ENCODE measurements around the gene C19orf47.

The C19orf47 gene

GRCh38 chr19:40321566-40322270 is 26.5 kb downstream of the C19orf47 start:
- no peak for TF ChIP-seq Cebpa-rat (IDR thresholded peaks at IDR 0.05)
- H3K36me3 ChIP-seq, result peaks cover 99% of the 10 kb centered on the region
- H4K20me1 ChIP-seq, result no peaks in the 10 kb centered on the region; the same call in 1 of the 2 replicates
- no peak overlapping the region for H3K9ac ChIP-seq
- no peak overlapping the region for H3K4me2 ChIP-seq
- H3K4me1 ChIP-seq, result no peaks in the 10 kb centered on the region
- no peaks in the 10 kb centered on the region for H3K27me3 ChIP-seq
- no peak overlapping the region for H3K4me3 ChIP-seq
- no peaks in the 10 kb centered on the region for H3K9me3 ChIP-seq
- no peak overlapping the region for H3K27ac ChIP-seq

GRCh38 chr19:40321076-40321475 is 27.1 kb downstream of the C19orf47 start:
- no peak overlapping the region for H3K9ac ChIP-seq
- peaks cover 4% of the 10 kb centered on the region; the same call in 1 of the 2 replicates for H3K4me1 ChIP-seq
- no peak overlapping the region for H3K4me2 ChIP-seq
- H3K4me3 ChIP-seq, result no peak overlapping the region
- H3K27me3 ChIP-seq, result no peaks in the 10 kb centered on the region
- TF ChIP-seq Cebpa-rat (IDR thresholded peaks at IDR 0.05), result no peak
- peaks cover 99% of the 10 kb centered on the region for H3K36me3 ChIP-seq
- no peak overlapping the region for H3K27ac ChIP-seq
- H3K9me3 ChIP-seq, result no peaks in the 10 kb centered on the region
- H4K20me1 ChIP-seq, result no peaks in the 10 kb centered on the region; the same call in 1 of the 2 replicates

GRCh38 chr19:40320558-40320935 is 27.6 kb downstream of the C19orf47 start:
- no peaks in the 10 kb centered on the region; the same call in 1 of the 2 replicates for H4K20me1 ChIP-seq
- TF ChIP-seq Cebpa-rat (IDR thresholded peaks at IDR 0.05), result no peak
- no peak overlapping the region for H3K9ac ChIP-seq
- H3K4me3 ChIP-seq, result no peak overlapping the region
- no peaks in the 10 kb centered on the region for H3K27me3 ChIP-seq
- H3K4me1 ChIP-seq, result peaks cover 6% of the 10 kb centered on the region; the same call in 1 of the 2 replicates
- H3K4me2 ChIP-seq, result no peak overlapping the region
- H3K9me3 ChIP-seq, result no peaks in the 10 kb centered on the region
- H3K36me3 ChIP-seq, result peaks cover 93% of the 10 kb centered on the region
- no peak overlapping the region for H3K27ac ChIP-seq

GRCh38 chr19:40317338-40317737 is 30.9 kb downstream of the C19orf47 start:
- Histone ChIP-seq H3K9me3 (peaks cover 8% of the 10 kb centered on the region), H3K4me2 (no peak overlapping the region), H3K27me3 (no peaks in the 10 kb centered on the region), H4K20me1 (no peaks in the 10 kb centered on the region; the same call in 1 of the 2 replicates), H3K27ac (no peak overlapping the region), H3K4me1 (peaks cover 17% of the 10 kb centered on the region), H3K9ac (no peak overlapping the region), H3K36me3 (peaks cover 75% of the 10 kb centered on the region), H3K4me3 (no peak overlapping the region)
- no peak for TF ChIP-seq Cebpa-rat (IDR thresholded peaks at IDR 0.05)

GRCh38 chr19:40315812-40316470 is 32.3 kb downstream of the C19orf47 start:
- TF ChIP-seq Cebpa-rat (IDR thresholded peaks at IDR 0.05), result no peak
- Histone ChIP-seq H3K36me3 (peaks cover 62% of the 10 kb centered on the region), H3K9me3 (peaks cover 17% of the 10 kb centered on the region), H3K27me3 (no peaks in the 10 kb centered on the region), H4K20me1 (no peaks in the 10 kb centered on the region), H3K9ac (no peak overlapping the region), H3K27ac (no peak overlapping the region), H3K4me2 (no peak overlapping the region), H3K4me3 (no peak overlapping the region), H3K4me1 (peaks cover 21% of the 10 kb centered on the region)

GRCh38 chr19:40314656-40315055 is 33.5 kb downstream of the C19orf47 start:
- TF ChIP-seq Cebpa-rat (IDR thresholded peaks at IDR 0.05), result no peak
- Histone ChIP-seq H4K20me1 (no peaks in the 10 kb centered on the region), H3K9me3 (peaks cover 17% of the 10 kb centered on the region), H3K4me2 (no peak overlapping the region), H3K27ac (no peak overlapping the region), H3K4me3 (no peak overlapping the region), H3K27me3 (no peaks in the 10 kb centered on the region), H3K4me1 (peaks cover 27% of the 10 kb centered on the region), H3K36me3 (peaks cover 49% of the 10 kb centered on the region), H3K9ac (no peak overlapping the region)

- peaks cover 29% of the 10 kb centered on the region for H3K4me1 ChIP-seq
- no peaks in the 10 kb centered on the region for H4K20me1 ChIP-seq
- no peak for TF ChIP-seq Cebpa-rat (IDR thresholded peaks at IDR 0.05)
- peaks cover 38% of the 10 kb centered on the region for H3K36me3 ChIP-seq
- H3K27me3 ChIP-seq, result no peaks in the 10 kb centered on the region
- no peak overlapping the region for H3K4me3 ChIP-seq
- peaks cover 17% of the 10 kb centered on the region for H3K9me3 ChIP-seq
- no peak overlapping the region for H3K4me2 ChIP-seq
- no peak overlapping the region for H3K27ac ChIP-seq
- H3K9ac ChIP-seq, result no peak overlapping the region
Measured at GRCh38 chr19:40313229-40313983, 34.8 kb downstream of the C19orf47 start.

DNA sequence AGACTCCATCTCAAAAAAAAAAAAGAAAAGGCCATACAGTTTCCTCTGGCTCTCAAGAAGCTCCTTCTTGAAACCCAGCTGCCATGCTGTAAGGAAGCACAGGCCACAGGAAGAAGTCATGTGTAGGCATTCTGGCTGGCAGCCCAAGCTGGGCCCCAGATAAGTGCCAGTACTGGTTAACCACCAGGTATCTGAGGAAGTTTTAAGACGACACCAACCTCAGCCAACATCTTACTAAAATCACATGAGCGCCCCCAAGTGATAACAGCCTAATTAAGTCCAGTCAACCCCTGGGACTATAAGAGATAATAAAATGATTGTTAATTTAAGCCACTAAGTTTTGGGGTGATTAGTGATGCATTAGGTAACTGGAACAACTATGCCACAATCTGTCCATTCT is 35.7 kb downstream of the C19orf47 start:
- Histone ChIP-seq H3K4me3 (no peak overlapping the region), H3K9me3 (peaks cover 17% of the 10 kb centered on the region), H3K9ac (no peak overlapping the region), H3K4me1 (peaks cover 36% of the 10 kb centered on the region), H3K27me3 (no peaks in the 10 kb centered on the region), H3K4me2 (no peak overlapping the region), H4K20me1 (no peaks in the 10 kb centered on the region), H3K36me3 (peaks cover 29% of the 10 kb centered on the region), H3K27ac (no peak overlapping the region)
- no peak for TF ChIP-seq Cebpa-rat (IDR thresholded peaks at IDR 0.05)

DNA sequence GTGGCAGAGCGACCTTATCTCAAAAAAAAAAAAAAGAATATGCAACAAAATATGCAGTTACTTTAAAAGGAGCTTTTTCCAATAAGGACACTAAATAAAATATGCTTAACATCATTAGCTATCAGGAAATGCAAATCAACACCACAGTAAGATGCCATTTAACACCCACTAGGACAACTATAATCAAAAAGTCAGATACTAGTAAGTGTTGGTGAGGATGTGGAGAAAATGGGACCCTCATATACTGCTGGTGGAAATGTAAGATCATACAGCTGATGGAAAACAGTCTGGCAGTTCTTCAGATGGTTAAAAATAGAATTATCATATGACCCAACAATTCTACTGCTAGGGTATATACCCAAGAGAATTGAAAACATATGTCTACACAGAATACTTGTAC is 38.5 kb downstream of the C19orf47 start:
- no peak overlapping the region for H3K27ac ChIP-seq
- TF ChIP-seq Cebpa-rat (IDR thresholded peaks at IDR 0.05), result no peak
- no peaks in the 10 kb centered on the region for H4K20me1 ChIP-seq

DNA sequence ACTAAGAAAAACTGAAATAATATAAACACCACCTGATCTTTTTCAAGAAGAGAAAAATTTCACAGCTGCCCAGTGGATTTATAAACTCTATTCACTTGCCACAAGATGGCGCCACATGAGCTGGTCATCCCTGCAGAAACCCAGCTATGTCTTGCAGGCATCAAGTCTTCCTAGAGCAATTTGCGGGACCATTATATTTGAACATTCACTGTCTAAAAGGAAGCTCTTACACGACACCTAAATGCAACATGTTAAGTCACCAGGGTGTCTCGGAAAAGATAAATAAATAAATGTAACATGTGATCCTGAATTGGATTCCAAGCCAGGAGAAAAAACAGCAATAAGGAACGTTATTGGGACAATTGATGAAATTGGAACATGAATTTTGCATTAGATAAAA is 42.8 kb downstream of the C19orf47 start:
- Histone ChIP-seq H3K4me2 (no peak overlapping the region), H4K20me1 (no peaks in the 10 kb centered on the region), H3K27me3 (no peaks in the 10 kb centered on the region), H3K4me3 (no peak overlapping the region), H3K9me3 (no peaks in the 10 kb centered on the region), H3K36me3 (no peaks in the 10 kb centered on the region), H3K9ac (no peak overlapping the region), H3K4me1 (peaks cover 33% of the 10 kb centered on the region), H3K27ac (no peak overlapping the region)
- TF ChIP-seq Cebpa-rat (IDR thresholded peaks at IDR 0.05), result no peak

More for the DNA sequence above, 38.5 kb downstream of the C19orf47 start:
- H3K36me3 ChIP-seq, result peaks cover 14% of the 10 kb centered on the region; the same call in 1 of the 2 replicates
- peaks cover 35% of the 10 kb centered on the region for H3K4me1 ChIP-seq
- H3K4me3 ChIP-seq, result no peak overlapping the region
- H3K4me2 ChIP-seq, result no peak overlapping the region
- peaks cover 17% of the 10 kb centered on the region for H3K9me3 ChIP-seq
- no peak overlapping the region for H3K9ac ChIP-seq
- no peaks in the 10 kb centered on the region for H3K27me3 ChIP-seq

Measured in BLaER1 (cell line).